Posterior vena cava (tissue), 2 donors: ENCODE results near the gene CAMSAP1. TPM values are rescaled to one million over a fixed set of nuclear protein-coding genes. Genes with fewer than 3 reads are reported as not detected.

Experiments used
- DNase-seq: peaks from one replicate; pipeline ENCODE4 v3.0.0-alpha.2; 2020; ENCODE audit warnings: low spot score
- intact Hi-C, 2 donors: fragments of 100-400 bp; cut with DNase I; formaldehyde crosslinking; loops; one replicate each; pipeline versions ENCODE4 v1.14.1 to v1.14.2; 2022 to 2023
- total RNA-seq, 2 donors: library from RNA; stranded (reverse); fragmentation: NEBNext Ultra II Directional; extraction: Animal tissue kit (Norgen Biotek cat#: 25700); gene quantifications; one replicate each; pipeline ENCODE4 v1.2.1, GENCODE V29; 2021
- donor health status: DM: yes; HTN: yes; CAD: no.
- donor health status: DM: yes; HTN: yes; CAD: no.

Gene CAMSAP1
- total RNA-seq, 2 donors from 2014 or later, result 20.8 to 24.1 TPM

GRCh38 chr9:135788576-135789300, 118.6 kb downstream of the CAMSAP1 start:
- intact Hi-C loops, result no loop called here
- DNase-seq, result no peak

- DNase-seq, result no peak
- intact Hi-C loops, result no loop called here
Measured at GRCh38 chr9:135787776-135788575, 119.4 kb downstream of the CAMSAP1 start.

GRCh38 chr9:135787317-135787716, 120.0 kb downstream of the CAMSAP1 start:
- DNase-seq, result no peak
- intact Hi-C loops, result no loop called here

- no peak for DNase-seq
- intact Hi-C loops, result no loop called here
Measured at GRCh38 chr9:135786146-135786690, 121.1 kb downstream of the CAMSAP1 start.

- intact Hi-C loops, result no loop called here
- no peak for DNase-seq
Measured at GRCh38 chr9:135785013-135785575, 122.3 kb downstream of the CAMSAP1 start.

GRCh38 chr9:135783540-135784245, 123.7 kb downstream of the CAMSAP1 start:
- no peak for DNase-seq
- intact Hi-C loops, result no loop called here

DNA sequence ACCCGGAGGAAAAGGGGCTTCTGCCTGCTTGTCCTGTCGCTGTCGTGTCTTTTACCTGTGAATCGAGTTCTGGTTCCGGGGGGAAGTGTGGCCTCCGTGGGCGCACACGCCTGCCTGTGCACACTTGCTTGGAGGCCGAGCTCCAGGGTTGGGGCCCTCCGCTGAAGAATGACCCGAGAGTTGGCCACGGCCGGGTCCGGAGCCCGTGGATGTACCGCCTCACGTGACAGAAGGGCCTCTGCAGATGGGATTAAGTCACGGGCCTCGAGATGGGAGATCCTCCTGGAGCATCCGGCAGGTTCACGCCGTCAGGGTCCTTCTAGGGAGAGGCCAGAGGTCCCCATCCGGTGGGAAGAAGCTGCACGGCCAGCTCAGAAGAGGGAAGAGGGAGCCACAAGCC, 124.4 kb downstream of the CAMSAP1 start:
- DNase-seq, result no peak
- intact Hi-C loops, result no loop called here

DNA sequence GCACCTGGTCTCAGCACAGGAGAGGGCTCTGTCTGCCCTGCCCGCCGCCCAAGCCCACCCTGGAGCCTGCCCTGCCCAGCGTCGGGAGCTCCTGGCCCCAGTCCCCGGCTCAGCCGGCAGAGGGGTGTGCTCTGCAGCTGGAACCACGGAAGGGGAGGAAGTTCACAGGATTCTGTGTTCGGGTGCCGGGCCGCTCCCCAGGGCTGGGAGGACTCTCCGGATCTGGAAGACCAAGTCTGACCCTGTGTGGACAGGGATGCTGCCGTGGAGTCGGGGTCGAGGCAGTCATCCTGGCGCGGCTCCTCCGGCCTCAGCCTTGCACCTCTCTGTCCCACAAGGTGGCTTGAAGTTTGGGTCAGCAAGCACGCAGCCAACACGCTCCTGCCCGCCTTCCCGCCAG, 126.7 kb downstream of the CAMSAP1 start:
- no peak for DNase-seq
- intact Hi-C loops, result no loop called here

- no peak for DNase-seq
- intact Hi-C loops, result no loop called here
Measured at GRCh38 chr9:135780086-135780485, 127.3 kb downstream of the CAMSAP1 start.

GRCh38 chr9:135779571-135779970, 127.8 kb downstream of the CAMSAP1 start:
- intact Hi-C loops, result no loop called here
- DNase-seq, result no peak

- no peak for DNase-seq
- intact Hi-C loops, result no loop called here
Measured at GRCh38 chr9:135778421-135778820, 128.9 kb downstream of the CAMSAP1 start.

- intact Hi-C loops, result no loop called here
Measured at GRCh38 chr9:135777623-135778177, 129.6 kb downstream of the CAMSAP1 start.

DNA sequence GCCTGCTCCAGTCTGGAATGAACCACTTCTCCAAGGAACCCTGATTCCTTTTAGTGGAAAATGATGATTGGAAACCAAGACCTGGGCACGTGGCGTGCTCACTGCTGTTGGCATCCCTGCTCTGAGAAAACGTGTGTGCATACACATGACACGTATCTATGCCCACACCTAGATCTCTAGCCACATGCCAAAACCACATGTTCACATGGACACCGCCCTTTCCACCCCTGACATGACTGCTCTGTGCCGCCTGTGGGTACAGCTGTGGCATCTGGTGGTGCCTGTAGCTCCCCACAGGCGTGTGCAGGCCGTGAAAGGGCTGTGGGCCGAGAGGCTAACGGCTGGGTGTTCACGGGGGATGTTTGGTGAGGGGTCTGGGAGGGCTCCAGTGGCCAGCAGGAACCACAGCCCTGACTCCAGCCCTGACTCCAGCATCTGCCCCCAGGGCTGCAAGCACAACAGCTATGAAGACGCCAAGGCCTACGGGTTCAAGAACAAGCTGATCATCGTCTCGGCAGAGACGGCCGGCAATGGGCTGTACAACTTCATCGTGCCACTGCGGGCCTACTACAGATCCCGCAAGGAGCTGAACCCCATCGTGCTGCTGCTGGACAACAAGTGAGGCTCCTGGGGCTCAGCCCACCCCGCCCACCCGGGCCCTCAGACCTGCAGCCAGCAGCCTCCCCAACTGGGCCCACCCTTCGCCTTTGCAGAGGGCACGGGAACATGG, 130.3 kb downstream of the CAMSAP1 start:
- DNase-seq, result no peak
- intact Hi-C loops, result no loop called here

More at GRCh38 chr9:135777623-135778177, 129.6 kb downstream of the CAMSAP1 start:
- DNase-seq, result no peak

DNA sequence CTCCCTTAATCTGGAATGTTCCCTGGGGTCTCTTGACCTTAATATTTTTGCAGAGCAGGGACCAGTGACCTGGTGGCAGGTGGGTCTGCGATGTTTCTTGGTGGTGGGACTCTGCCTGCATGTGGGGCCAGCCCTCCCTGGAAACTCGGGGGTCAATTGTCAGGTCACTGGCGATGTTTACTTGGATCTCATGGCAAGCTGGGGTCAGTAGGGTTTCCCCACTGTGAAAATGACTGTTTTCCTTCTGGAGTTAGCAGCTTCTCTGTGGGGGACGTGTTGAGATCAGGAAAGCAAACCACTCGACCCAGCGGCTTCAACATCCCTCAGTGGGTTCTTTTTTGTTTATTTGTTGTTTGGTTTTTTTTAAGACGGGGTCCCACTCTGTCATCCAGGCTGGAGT, 131.4 kb downstream of the CAMSAP1 start:
- intact Hi-C loops, result no loop called here
- DNase-seq, result no peak

GRCh38 chr9:135774794-135775525, 132.4 kb downstream of the CAMSAP1 start:
- intact Hi-C loops, result no loop called here
- no peak for DNase-seq

DNA sequence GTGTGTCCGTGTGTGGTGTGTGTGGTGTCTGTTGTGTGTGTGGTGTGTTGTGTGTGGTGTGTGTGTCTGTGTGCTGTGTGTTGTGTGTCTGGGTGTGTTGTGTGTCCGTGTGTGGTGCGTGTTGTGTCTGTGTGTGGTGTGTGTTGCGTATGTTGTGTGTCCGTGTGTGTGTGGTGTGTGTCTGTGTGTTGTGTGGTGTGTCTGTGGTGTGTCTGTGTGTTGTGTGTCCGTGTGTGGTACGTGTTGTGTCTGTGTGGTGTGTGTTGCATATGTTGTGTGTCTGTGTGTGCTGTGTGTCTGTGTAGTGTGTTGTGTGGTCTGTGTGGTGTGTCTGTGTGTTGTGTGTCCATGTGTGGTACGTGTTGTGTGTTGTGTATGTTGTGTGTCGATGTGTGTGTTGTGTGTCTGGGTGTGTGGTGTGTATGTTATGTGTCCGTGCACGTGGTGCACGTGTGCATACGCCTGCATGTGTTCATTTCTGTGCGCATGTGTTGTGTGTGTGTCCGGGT, 133.1 kb downstream of the CAMSAP1 start:
- intact Hi-C loops, result no loop called here
- no peak for DNase-seq

DNA sequence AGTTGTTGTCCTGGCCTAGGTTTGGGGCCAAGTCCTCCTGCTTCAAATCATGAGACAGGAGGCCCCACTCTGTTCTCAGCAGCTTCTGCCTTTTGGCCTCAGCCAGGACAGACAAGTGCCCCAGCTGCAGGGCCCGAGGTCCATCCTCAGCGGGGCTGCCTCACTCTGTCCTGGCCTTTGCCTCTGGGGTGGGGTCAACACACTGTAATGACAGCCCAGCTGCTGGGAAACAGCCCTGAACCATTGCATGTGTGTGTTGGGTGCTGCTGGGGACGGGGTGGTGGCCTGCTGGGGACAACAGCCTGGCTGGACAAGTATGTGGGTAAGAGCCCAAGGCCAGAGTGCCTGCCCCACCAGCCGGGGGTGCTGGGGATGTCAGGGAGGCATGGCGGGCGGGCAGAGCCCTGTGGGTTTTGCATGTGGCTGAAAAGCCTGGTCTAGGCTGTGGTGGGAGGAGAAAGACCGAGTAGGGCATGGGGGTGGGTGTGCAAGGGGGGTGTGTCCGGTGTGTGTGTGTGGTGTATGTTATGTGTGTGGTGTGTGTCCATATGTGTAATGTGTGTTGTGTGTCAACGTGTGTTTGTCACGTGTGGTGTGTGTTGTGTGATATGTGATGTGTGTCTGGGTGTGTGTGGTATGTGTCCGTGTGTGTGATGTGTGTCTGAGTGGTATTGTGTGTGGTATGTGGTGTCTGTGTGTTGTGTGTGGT, 133.7 kb downstream of the CAMSAP1 start:
- no peak for DNase-seq
- intact Hi-C loops, result no loop called here
